Mesendoderm (in vitro differentiated cells): ENCODE measurements around the gene MAST4.

Experiments used
- DNase-seq: peaks from one replicate; pipeline ENCODE4 v3.0.0; 2013
- H2AK5ac ChIP-seq: 2 replicates; pipeline ENCODE4 v1.6.1; 2013; ENCODE audit warnings: low read length, inconsistent platforms
- H2BK120ac ChIP-seq: 2 replicates; pipeline ENCODE4 v1.6.1; 2013; ENCODE audit warnings: low read depth, mild to moderate bottlenecking, low read length, moderate library complexity, mixed read lengths
- H2BK15ac ChIP-seq: replicated peaks from 2 replicates; pipeline ENCODE4 v1.6.1; 2013; ENCODE audit warnings: low read depth, mild to moderate bottlenecking, moderate library complexity
- H2BK5ac ChIP-seq: 2 replicates; pipeline ENCODE4 v1.6.1; 2013; ENCODE audit warnings: low read length, inconsistent platforms
- H3K18ac ChIP-seq: 2 replicates; pipeline ENCODE4 v1.6.1; 2013; ENCODE audit warnings: mild to moderate bottlenecking, low read length, mixed read lengths
- H3K23ac ChIP-seq: one replicate; pipeline ENCODE4 v1.6.1; 2013; ENCODE audit warnings: low read length
- H3K27ac ChIP-seq: 2 replicates; pipeline ENCODE4 v1.5.1; 2013; ENCODE audit warnings: low read depth, mild to moderate bottlenecking, inconsistent platforms, low read length, moderate library complexity
- H3K27me3 ChIP-seq: 2 replicates; pipeline ENCODE4 v1.6.1; 2013; ENCODE audit warnings: low read length, control low read depth, mild to moderate bottlenecking, inconsistent platforms; ENCODE audit not compliant: insufficient read depth, poor library complexity
- H3K36me3 ChIP-seq: 2 replicates; pipeline ENCODE4 v1.6.1; 2013; ENCODE audit warnings: low read length, inconsistent platforms; ENCODE audit not compliant: control insufficient read depth, insufficient read depth
- H3K4ac ChIP-seq: one replicate; pipeline ENCODE4 v1.6.1; 2013; ENCODE audit warnings: low read depth, mild to moderate bottlenecking, low read length, moderate library complexity
- H3K4me1 ChIP-seq: 2 replicates; pipeline ENCODE4 v1.6.1; 2013; ENCODE audit warnings: low read depth, low read length, inconsistent platforms; ENCODE audit not compliant: control insufficient read depth
- H3K4me2 ChIP-seq: 2 replicates; pipeline ENCODE4 v1.6.1; 2013; ENCODE audit warnings: low read length
- H3K4me3 ChIP-seq: 2 replicates; pipeline ENCODE4 v1.5.1; 2013; ENCODE audit warnings: mild to moderate bottlenecking, low read length
- H3K56ac ChIP-seq: one replicate; pipeline ENCODE4 v1.6.1; 2013; ENCODE audit warnings: low read length
- H3K79me1 ChIP-seq: 2 replicates; pipeline ENCODE4 v1.6.1; 2013; ENCODE audit warnings: low read length, inconsistent platforms
- H3K79me2 ChIP-seq: 2 replicates; pipeline ENCODE4 v1.6.1; 2013; ENCODE audit warnings: mild to moderate bottlenecking, low read length; ENCODE audit not compliant: control insufficient read depth, insufficient read depth
- H3K9ac ChIP-seq: 2 replicates; pipeline ENCODE4 v1.6.1; 2013; ENCODE audit warnings: low read length, inconsistent platforms
- H4K5ac ChIP-seq: one replicate; pipeline ENCODE4 v1.6.1; 2013; ENCODE audit warnings: low read length
- H4K8ac ChIP-seq: one replicate; pipeline ENCODE4 v1.6.1; 2013; ENCODE audit warnings: low read depth, mild to moderate bottlenecking, control low read depth, low read length, moderate library complexity
- WGBS: extraction: QIAGEN DNeasy Blood & Tissue Kit; methylation state at CpG from one replicate; pipeline ENCODE4 v1.1.7; 2013; ENCODE audit warnings: low lambda C conversion rate, missing lambda C conversion rate; ENCODE audit not compliant: insufficient coverage; ENCODE audit errors: extremely low coverage; 5-methylcytosine and 5-hydroxymethylcytosine counted together

The MAST4 gene

DNA sequence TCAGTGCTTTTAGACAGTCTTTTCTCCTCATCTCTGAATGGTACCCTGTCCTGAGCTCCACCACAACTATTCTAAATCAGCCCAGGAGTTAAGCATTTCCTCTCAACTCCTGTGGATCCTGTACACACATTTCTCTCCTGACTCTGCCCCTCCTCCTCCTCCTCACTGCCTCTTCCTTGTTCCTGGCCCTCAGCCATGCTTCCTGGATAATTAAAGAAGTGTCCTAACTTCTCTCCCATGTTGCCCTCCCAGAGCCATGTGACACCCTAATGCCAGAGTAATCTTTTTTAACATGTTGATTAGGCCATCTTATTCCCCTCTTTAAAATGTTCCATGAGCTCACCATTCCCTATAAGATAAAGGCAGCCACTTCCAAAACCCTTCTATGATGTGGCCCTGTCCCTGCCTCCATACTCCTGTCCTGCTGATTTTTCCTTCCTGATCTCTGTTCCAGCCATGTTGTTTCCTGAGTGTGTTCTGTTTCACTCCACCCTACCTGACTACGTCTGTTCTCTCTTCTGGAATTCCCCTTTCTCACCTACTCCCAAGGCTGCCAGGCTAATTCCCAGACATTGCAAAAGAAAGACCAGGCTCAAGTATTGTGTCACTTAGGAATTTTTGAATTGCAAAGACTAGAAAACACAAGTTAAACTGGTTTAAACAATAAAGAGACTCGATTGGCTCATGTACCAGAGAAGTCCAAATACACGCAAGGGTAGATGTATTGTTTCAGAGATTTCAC, 295.2 kb downstream of the MAST4 start:
- no peak overlapping the region for H2AK5ac ChIP-seq
- H3K27ac ChIP-seq, result no peak overlapping the region
- H2BK5ac ChIP-seq, result no peak overlapping the region
- H3K23ac ChIP-seq, result no peak overlapping the region
- no CpG with 5 or more reads among the region's 3 CpGs for WGBS
- no peaks in the 10 kb centered on the region for H3K4me1 ChIP-seq
- DNase-seq, result peak; percentile 49
- no peak overlapping the region for H3K56ac ChIP-seq
- H3K79me1 ChIP-seq, result no peaks in the 10 kb centered on the region
- H3K18ac ChIP-seq, result no peak overlapping the region
- no peaks in the 10 kb centered on the region for H3K27me3 ChIP-seq
- no peak overlapping the region for H3K4me2 ChIP-seq
- no peak overlapping the region for H3K4ac ChIP-seq
- H3K4me3 ChIP-seq, result no peak overlapping the region
- H4K8ac ChIP-seq, result no peak overlapping the region
- no peak overlapping the region for H2BK15ac ChIP-seq
- no peak overlapping the region for H3K9ac ChIP-seq
- H4K5ac ChIP-seq, result no peak overlapping the region
- H2BK120ac ChIP-seq, result no peak overlapping the region
- H3K36me3 ChIP-seq, result no peaks in the 10 kb centered on the region
- H3K79me2 ChIP-seq, result no peaks in the 10 kb centered on the region

DNA sequence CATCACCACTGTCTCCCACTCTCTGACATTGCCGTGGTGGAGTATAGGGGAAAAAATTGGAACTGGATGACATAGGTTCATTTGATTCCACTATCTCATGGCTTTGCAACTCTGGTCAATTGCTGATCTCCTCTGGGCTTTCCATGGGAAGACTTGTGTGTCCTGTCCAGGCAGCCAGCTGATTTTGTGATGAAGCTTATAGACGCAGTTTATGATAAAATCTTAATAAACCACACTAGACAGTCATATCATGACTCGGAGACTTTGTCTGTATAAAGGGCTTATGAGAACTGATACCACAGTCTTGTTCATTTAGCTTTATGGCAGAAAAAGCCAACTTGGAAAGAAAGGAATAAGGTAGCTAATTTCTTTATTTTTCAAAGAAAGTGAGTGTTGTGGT, 296.5 kb downstream of the MAST4 start:
- Histone ChIP-seq H3K23ac (no peak overlapping the region), H3K79me1 (no peaks in the 10 kb centered on the region), H3K27me3 (no peaks in the 10 kb centered on the region), H3K36me3 (no peaks in the 10 kb centered on the region), H2AK5ac (no peak overlapping the region), H4K8ac (no peak overlapping the region), H2BK15ac (no peak overlapping the region), H3K18ac (no peak overlapping the region), H3K56ac (no peak overlapping the region), H2BK5ac (no peak overlapping the region), H3K9ac (no peak overlapping the region), H3K27ac (no peak overlapping the region), H3K4me1 (no peaks in the 10 kb centered on the region), H3K79me2 (no peaks in the 10 kb centered on the region), H3K4me2 (no peak overlapping the region), H3K4me3 (no peak overlapping the region), H3K4ac (no peak overlapping the region), H4K5ac (no peak overlapping the region), H2BK120ac (no peak overlapping the region)
- WGBS, result no CpG with 5 or more reads among the region's 3 CpGs
- DNase-seq, result no peak

DNA sequence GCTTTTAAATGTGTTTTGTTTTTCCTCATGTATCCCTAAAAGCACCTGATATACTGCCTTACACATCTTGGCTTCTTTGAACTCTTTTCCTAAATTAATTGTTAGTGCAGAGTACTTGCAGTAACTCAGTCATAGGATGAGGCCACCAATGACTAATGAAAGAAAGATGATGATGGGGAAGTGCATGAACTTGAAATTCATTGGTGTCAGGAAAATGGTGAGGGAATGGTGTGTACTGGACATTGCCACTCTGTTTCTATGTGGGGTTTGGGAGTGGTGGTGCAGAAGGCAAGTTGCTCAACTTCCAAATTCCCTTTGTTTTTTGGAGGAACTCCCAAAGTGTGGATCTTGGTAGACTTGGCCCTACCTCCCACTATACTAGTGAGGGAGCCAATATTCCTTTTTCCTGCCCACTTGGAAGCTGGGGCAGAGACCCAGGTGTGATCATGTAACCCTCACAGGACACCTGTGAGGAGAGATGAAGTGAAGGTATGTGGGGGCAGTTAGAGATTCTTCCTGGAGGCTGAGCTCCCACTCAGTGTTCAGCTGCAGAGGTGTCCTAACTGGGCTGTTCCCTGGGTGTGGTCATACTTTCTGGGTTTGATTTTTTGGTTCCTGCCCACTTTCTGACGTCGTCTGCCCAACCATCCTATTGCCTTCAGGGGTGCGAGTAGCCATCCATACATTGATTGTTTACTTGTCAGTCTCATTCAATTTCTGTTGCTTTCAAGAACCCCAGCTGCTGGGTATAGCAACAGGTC, 298.5 kb downstream of the MAST4 start:
- WGBS, result no CpG with 5 or more reads among the region's 3 CpGs
- Histone ChIP-seq H3K4me1 (no peaks in the 10 kb centered on the region), H3K27me3 (no peaks in the 10 kb centered on the region), H2BK15ac (no peak overlapping the region), H3K4me2 (no peak overlapping the region), H3K56ac (no peak overlapping the region), H3K18ac (no peak overlapping the region), H2AK5ac (no peak overlapping the region), H2BK120ac (no peak overlapping the region), H4K5ac (no peak overlapping the region), H3K4me3 (no peak overlapping the region), H3K4ac (no peak overlapping the region), H2BK5ac (no peak overlapping the region), H3K27ac (no peak overlapping the region), H3K9ac (no peak overlapping the region), H3K23ac (no peak overlapping the region), H4K8ac (no peak overlapping the region), H3K79me2 (no peaks in the 10 kb centered on the region), H3K79me1 (no peaks in the 10 kb centered on the region), H3K36me3 (no peaks in the 10 kb centered on the region)
- no peak for DNase-seq

DNA sequence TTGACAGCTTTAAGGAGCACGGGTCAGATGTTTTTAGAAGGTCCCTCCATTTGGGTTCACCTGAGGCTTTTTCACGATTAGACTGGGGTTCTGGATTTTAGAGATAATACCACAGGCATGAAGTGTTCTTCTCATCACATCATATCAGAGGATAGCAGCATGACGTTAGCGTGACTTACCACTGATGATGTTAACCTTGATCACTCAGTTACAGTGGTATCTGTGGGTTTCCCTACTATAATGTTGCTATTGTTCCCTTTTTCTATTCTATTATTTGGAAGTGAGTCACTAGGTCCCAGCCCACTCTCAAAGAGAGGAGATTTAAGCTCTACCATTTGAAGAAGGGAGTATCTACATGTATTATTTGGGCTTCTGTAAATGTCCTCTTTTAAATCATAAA, 300.0 kb downstream of the MAST4 start:
- Histone ChIP-seq H4K8ac (no peak overlapping the region), H3K18ac (no peak overlapping the region)
- no CpG with 5 or more reads among the region's 4 CpGs for WGBS

DNA sequence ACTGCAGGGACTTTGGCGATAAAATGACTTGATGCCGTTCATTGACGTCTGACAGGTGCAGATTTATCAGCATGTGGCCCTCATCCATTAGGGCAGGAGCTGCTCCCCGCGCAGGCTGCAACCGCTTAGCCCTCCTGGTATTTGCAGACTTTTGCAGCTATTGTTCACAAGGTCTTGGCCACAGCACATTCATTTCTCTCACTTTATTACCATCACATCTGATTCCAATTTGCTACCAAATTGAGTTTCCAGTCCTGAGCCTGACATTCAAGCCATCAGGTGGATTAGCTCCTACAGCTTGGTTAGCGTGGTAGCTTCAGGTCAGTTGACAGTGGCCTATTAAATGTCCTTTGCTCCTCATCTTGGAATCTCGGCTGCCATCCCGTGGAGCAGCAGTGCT, 301.2 kb downstream of the MAST4 start:
- H3K9ac ChIP-seq, result no peak overlapping the region
- H2BK120ac ChIP-seq, result no peak overlapping the region
- H3K36me3 ChIP-seq, result no peaks in the 10 kb centered on the region
- H3K27ac ChIP-seq, result no peak overlapping the region
- H2AK5ac ChIP-seq, result no peak overlapping the region
- H3K4me2 ChIP-seq, result no peak overlapping the region
- H4K8ac ChIP-seq, result no peak overlapping the region
- no peak overlapping the region for H2BK5ac ChIP-seq
- H4K5ac ChIP-seq, result no peak overlapping the region
- no peak for DNase-seq
- H3K79me2 ChIP-seq, result no peaks in the 10 kb centered on the region
- no peak overlapping the region for H3K18ac ChIP-seq
- no peak overlapping the region for H3K56ac ChIP-seq
- no peaks in the 10 kb centered on the region for H3K79me1 ChIP-seq
- no peak overlapping the region for H3K4ac ChIP-seq
- H3K27me3 ChIP-seq, result no peaks in the 10 kb centered on the region
- H3K23ac ChIP-seq, result no peak overlapping the region
- WGBS, result no CpG with 5 or more reads among the region's 9 CpGs
- no peak overlapping the region for H3K4me3 ChIP-seq
- H2BK15ac ChIP-seq, result no peak overlapping the region
- H3K4me1 ChIP-seq, result no peaks in the 10 kb centered on the region

More for the DNA sequence above, 300.0 kb downstream of the MAST4 start:
- Histone ChIP-seq H4K5ac (no peak overlapping the region), H3K9ac (no peak overlapping the region), H3K56ac (no peak overlapping the region), H2AK5ac (no peak overlapping the region), H3K4me1 (no peaks in the 10 kb centered on the region), H2BK15ac (no peak overlapping the region), H3K79me2 (no peaks in the 10 kb centered on the region), H3K23ac (no peak overlapping the region), H2BK120ac (no peak overlapping the region), H3K4me3 (no peak overlapping the region), H3K27ac (no peak overlapping the region), H3K27me3 (no peaks in the 10 kb centered on the region), H3K79me1 (no peaks in the 10 kb centered on the region), H3K36me3 (no peaks in the 10 kb centered on the region), H3K4me2 (no peak overlapping the region), H2BK5ac (no peak overlapping the region), H3K4ac (no peak overlapping the region)
- no peak for DNase-seq
